ENCODE data around the gene USP4. TPM values are rescaled to one million over a fixed set of nuclear protein-coding genes. Genes with fewer than 3 reads are reported as not detected.
"Not testable (repeated sequence)": the region's sequence is repeated elsewhere in the genome, so short reads cannot be mapped to it uniquely, and the experiment has no call there.

The USP4 gene
- total RNA-seq, 2 donors from 2014 or later, result 101 to 110 TPM

DNA sequence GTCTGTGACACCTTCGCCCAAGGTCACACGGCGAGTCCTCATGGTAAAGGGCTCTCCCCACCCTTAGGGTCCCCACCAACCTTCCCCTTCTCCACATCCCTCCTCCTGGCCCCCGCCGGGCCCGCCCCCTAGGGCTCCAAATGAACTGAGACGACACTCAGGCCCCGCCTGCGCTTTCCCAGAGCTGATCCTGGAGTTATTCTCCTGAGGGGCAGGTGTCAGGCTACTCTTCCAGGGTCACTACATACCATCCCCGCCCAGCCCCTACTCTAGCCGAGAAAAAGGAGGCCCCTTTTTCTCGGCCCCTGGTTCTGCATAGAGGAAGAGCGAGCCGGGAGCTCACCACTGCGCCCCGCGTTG, 292 bp downstream of the USP4 start:
- Mint-ChIP-seq H3K4me3 (peak overlapping the region; percentile 97), H3K36me3 (ENCODE audit: low read depth) (no peaks in the 10 kb centered on the region), H3K27me3 (no peaks in the 10 kb centered on the region), H3K4me1 (peaks cover 36% of the 10 kb centered on the region), H3K27ac (peak overlapping the region; percentile 98)
- DNase-seq (peak in 2 of 3 donors; percentile 13 to 19), ATAC-seq (peak; percentile 1)
- no peaks in the 10 kb centered on the region for H3K9me3 ChIP-seq (ENCODE audit: control insufficient read depth, low read length, poor library complexity, severe bottlenecking)

DNA sequence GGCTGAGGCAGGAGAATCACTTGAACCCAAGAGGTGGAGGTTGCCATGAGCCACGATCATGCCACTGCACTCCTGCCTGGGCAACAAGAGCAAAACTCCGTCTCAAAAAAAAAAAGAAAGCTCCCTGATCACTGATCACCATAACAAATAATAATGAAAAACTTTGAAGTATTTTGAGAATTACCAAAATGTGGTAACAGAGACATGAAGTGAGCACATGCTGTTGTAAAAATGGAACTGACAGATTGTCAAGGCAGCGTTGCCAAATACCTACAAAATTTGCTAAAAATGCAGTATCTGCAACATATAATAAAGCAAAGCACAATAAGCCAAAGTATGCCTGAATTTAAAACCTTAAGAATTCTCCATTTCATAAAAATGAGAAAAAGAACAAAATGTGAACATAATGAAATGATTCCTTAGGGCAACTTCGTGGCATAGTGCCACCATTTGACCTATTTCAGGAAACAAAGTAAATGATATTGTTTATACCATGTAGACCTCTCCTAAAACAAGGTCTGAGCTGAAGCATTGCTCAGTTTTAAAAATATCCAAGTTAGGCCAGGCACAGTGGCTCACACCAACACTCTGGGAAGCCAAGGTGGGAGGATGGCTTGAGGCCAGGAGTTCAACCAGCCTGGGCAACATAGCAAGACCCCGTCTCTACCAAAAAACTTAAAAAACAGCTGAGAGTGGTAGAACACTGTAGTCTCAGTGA, 5.8 kb downstream of the USP4 start:
- no peaks in the 10 kb centered on the region for H3K27me3 Mint-ChIP-seq
- H3K27ac Mint-ChIP-seq, result peak overlapping the region; percentile 83
- H3K36me3 Mint-ChIP-seq (ENCODE audit: low read depth), result no peaks in the 10 kb centered on the region
- no peaks in the 10 kb centered on the region for H3K9me3 ChIP-seq (ENCODE audit: control insufficient read depth, low read length, poor library complexity, severe bottlenecking)
- peaks cover 20% of the 10 kb centered on the region for H3K4me1 Mint-ChIP-seq
- no peak overlapping the region for H3K4me3 Mint-ChIP-seq
- ATAC-seq (no peak), DNase-seq (no peak)

DNA sequence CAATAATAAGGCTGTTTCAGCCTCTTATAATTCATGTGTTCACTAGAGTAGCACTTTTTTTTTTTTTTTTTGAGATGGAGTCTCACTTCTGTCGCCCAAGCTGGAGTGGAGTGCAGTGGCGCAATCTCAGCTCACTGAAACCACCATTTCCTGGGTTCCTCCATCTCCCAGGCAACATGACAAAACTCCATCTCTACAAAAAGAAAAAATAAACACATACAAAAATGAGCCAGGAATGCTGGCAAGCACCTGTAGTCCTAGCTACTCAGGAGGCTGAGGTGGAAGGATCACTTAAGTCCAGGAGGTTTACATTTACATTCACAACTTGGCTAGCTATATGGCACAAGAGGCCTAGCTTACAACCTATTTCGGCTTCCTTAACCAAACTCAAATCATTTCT, 6.8 kb downstream of the USP4 start:
- ATAC-seq (peak; percentile 86), DNase-seq (no peak)
- no peaks in the 10 kb centered on the region for H3K9me3 ChIP-seq (ENCODE audit: control insufficient read depth, low read length, poor library complexity, severe bottlenecking)
- Mint-ChIP-seq H3K27ac (peak overlapping the region; percentile 83), H3K4me3 (no peak overlapping the region), H3K27me3 (no peaks in the 10 kb centered on the region), H3K36me3 (ENCODE audit: low read depth) (no peaks in the 10 kb centered on the region), H3K4me1 (peaks cover 16% of the 10 kb centered on the region)

DNA sequence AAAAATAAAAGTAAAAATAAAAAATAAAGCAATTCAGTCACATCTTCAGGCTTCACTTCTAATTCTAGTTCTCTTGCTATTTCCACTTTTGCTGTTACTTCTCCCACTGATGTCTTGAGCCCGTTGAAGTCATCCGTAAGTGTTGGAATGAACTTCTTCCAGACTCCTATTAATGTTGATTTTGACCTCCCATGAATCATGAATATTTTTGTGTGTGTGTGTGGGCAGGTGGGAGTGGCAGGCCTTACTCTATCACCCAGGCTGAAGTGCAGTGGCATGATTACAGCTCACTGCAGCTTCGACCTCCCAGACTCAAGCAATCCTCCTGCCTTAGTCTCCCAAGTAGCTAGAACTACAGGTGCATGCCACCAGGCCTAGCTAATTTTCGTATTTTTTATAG, 10.7 kb downstream of the USP4 start:
- no peak for ATAC-seq
- H3K9me3 ChIP-seq (ENCODE audit: control insufficient read depth, low read length, poor library complexity, severe bottlenecking), result no peaks in the 10 kb centered on the region
- Mint-ChIP-seq H3K4me3 (no peak overlapping the region), H3K4me1 (peaks cover 12% of the 10 kb centered on the region), H3K27ac (no peak overlapping the region), H3K27me3 (no peaks in the 10 kb centered on the region), H3K36me3 (ENCODE audit: low read depth) (peaks cover 2% of the 10 kb centered on the region)
- no peak for DNase-seq

DNA sequence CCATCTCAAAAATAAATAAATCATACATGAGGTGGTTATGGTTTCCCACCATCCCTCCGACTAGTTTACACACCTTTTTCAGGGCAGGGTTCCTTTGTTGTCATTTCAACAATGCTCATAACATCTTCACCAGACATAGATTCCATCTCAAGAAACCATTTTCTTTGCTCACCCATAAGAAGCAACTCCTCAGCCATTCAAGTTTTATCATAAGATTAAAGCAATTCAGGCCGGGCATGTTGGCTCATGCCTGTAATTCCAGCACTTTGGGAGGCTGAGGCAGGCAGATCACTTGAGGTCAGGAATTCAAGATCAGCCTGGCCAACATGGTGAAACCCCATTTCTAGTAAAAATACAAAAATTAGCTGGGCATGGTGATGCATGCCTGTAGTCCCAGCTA, 11.5 kb downstream of the USP4 start:
- H3K4me1 Mint-ChIP-seq, result peaks cover 11% of the 10 kb centered on the region
- not testable (repeated sequence) for ATAC-seq; DNase-seq; H3K27ac Mint-ChIP-seq; H3K4me3 Mint-ChIP-seq; H3K9me3 ChIP-seq (ENCODE audit: control insufficient read depth, low read length, poor library complexity, severe bottlenecking); H3K36me3 Mint-ChIP-seq (ENCODE audit: low read depth); H3K27me3 Mint-ChIP-seq

DNA sequence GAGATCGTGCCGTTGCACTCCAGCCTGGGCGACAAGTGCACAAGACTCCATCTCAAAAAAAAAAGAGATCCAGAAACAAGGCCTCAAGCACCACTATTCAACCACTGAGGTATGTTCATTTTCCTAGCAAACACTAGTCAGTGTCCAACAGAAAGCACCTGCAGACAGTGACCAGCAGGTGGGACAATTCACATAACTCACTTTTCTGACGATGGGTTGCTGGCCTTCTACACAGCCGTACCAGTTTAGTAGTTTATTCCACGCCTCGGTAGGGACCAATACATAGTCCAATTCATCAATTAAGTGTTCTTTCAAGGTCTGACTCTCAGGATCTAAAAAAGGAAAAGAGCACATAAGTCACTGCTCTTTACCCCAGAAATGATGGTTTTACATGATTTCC, 12.4 kb downstream of the USP4 start:
- ATAC-seq (no peak), DNase-seq (no peak)
- no peak overlapping the region for H3K27ac Mint-ChIP-seq
- peaks cover 4% of the 10 kb centered on the region for H3K36me3 Mint-ChIP-seq (ENCODE audit: low read depth)
- no peak overlapping the region for H3K4me3 Mint-ChIP-seq
- peaks cover 7% of the 10 kb centered on the region for H3K4me1 Mint-ChIP-seq
- no peaks in the 10 kb centered on the region for H3K27me3 Mint-ChIP-seq
- H3K9me3 ChIP-seq (ENCODE audit: control insufficient read depth, low read length, poor library complexity, severe bottlenecking), result no peaks in the 10 kb centered on the region

DNA sequence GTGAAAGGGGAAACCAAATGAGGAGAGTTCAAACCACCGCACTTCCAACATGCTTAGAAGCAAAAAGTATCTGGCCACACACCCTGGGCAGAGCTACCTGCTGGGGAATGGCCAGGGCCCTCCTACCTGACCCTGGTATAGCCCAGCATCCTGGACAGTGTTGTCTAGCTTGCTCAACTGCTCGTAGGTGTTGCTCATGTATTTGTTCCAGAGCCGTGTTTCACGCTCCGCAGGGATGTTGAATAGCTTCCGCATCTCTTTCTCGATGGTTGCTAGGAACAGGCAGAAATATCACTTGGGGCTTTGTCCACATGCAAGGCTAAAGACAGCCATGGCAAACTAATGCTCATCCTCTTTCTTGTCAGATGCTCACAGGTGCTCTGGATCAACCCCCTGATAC, 15.1 kb downstream of the USP4 start:
- Mint-ChIP-seq H3K27ac (no peak overlapping the region), H3K4me3 (no peak overlapping the region), H3K27me3 (no peaks in the 10 kb centered on the region), H3K4me1 (peaks cover 10% of the 10 kb centered on the region), H3K36me3 (ENCODE audit: low read depth) (peaks cover 8% of the 10 kb centered on the region)
- H3K9me3 ChIP-seq (ENCODE audit: control insufficient read depth, low read length, poor library complexity, severe bottlenecking), result no peaks in the 10 kb centered on the region
- ATAC-seq (no peak), DNase-seq (no peak)

DNA sequence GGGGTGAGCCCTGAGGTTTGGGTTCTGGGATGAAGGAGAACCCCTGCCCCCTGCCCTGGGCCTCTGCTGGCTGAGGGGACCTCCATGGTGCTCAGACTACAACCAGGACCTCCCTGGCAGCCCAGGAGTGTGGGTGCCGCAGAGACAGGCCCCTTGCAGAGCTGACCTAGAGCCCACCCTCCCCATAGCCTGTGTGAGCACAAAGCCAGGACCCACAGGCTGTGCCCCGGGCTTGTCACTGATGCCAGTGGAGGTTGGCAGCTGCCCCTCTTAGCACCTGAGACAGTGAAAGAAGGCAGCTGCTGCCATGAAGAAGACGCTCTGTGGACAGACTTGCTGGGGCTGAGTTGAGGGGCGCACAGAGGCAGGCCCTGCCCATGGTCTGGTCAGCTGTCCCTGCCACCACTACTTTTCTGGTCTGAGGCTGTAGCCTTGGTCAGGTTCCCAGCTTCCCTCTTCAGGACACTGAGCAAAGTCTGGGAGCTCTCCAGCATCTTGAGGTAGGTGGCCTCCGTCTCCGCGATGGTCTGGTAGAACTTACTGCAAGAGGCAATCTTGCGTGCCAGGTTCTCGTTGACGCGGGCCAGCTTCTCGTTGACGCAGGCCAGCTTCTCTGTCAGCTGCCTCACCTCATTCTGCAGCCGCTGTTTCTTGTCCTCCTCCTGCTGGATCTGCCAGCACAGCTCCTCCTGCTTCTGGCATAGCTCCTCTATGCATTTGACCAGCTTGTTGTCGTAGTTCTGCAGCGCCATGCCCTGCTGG, 23.0 kb downstream of the USP4 start:
- H3K36me3 Mint-ChIP-seq (ENCODE audit: low read depth), result peaks cover 4% of the 10 kb centered on the region

DNA sequence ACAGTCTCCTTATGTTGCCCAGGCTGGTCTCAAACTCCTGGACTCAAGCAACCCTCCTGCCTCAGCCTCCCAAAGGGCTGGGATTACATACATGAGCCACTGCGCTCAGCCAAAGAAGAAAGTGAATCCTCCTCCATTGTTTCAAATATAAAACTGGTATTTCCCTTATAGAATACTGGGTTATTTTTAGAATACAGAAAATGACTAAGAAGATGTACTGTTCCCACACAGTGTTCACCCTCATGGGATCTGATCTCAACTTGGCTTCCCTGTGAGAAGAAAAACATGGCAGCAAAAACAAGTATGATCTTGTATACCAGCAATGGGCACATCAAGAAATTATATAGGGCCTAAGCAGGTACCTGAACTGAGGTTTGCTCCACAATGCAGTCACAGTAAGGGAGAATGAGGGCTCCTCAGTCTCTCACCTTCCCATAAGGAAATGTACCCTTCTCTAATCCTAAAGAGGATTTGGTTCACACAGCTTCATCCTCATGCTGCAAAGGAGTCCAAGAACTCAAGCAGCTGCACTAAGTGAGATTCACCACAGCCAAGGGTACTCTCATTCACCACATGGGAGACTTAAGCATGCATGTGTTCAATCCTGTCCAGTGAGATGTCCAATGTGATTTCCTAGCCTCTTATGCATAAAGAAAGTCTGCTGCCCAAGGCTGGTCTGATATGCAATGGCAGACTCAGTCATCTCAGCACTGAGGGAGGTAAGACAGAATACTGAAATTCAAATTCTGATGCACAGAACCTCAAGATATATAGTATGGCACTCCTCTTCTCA, 25.8 kb downstream of the USP4 start:
- ATAC-seq, result no peak
- Mint-ChIP-seq H3K27me3 (no peaks in the 10 kb centered on the region), H3K4me3 (no peak overlapping the region), H3K27ac (peak overlapping the region; percentile 74), H3K4me1 (no peaks in the 10 kb centered on the region), H3K36me3 (ENCODE audit: low read depth) (peaks cover 3% of the 10 kb centered on the region)
- H3K9me3 ChIP-seq (ENCODE audit: control insufficient read depth, low read length, poor library complexity, severe bottlenecking), result no peaks in the 10 kb centered on the region
- DNase-seq, result no peak

More for the DNA sequence above, 23.0 kb downstream of the USP4 start:
- no peak overlapping the region for H3K4me3 Mint-ChIP-seq
- H3K4me1 Mint-ChIP-seq, result no peaks in the 10 kb centered on the region
- no peaks in the 10 kb centered on the region for H3K9me3 ChIP-seq (ENCODE audit: control insufficient read depth, low read length, poor library complexity, severe bottlenecking)
- ATAC-seq (no peak), DNase-seq (no peak)
- H3K27me3 Mint-ChIP-seq, result no peaks in the 10 kb centered on the region
- H3K27ac Mint-ChIP-seq, result no peak overlapping the region

DNA sequence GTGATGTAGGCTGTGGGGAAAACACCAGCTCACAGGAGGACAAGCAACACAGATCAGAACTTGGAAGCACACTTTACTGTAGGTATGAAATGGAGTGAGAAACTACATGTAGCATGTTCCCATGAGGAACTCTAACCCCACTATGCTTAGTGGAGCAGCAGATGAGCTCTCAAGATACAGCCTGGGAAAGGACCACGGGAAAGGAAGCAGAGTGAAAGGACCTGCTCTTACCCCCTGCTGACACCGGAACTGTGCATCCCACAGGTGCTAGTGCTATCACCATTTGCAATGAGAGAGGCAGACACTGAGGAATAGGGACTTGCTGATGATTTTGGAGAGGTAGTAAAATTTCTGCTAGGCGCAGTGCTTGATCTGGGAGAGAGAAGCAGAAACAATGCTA, 28.6 kb downstream of the USP4 start:
- Mint-ChIP-seq H3K27me3 (no peaks in the 10 kb centered on the region), H3K4me1 (peaks cover 2% of the 10 kb centered on the region), H3K27ac (peak overlapping the region; percentile 65), H3K4me3 (no peak overlapping the region), H3K36me3 (ENCODE audit: low read depth) (peaks cover 6% of the 10 kb centered on the region)
- DNase-seq (no peak), ATAC-seq (no peak)
- no peaks in the 10 kb centered on the region for H3K9me3 ChIP-seq (ENCODE audit: control insufficient read depth, low read length, poor library complexity, severe bottlenecking)

DNA sequence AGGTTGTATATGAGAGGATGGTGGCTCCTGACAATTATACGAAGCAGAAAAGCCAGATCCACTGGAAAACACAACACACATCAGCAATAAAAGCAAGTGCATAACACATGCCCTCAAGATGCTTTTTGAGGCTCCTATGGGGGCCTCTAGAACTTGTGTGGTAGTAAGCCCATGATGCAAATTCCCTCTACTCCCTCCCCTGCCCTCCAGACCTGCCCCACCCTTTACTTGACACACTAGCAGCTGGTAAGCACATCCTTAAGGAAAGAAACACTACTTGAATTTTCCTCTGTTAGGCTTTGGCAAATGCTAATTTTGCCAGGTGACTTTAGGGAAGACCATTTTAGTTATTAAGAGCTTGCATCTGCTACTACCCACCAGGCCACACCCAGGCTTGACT, 29.2 kb downstream of the USP4 start:
- no peak for DNase-seq
- no peaks in the 10 kb centered on the region for H3K27me3 Mint-ChIP-seq
- peak overlapping the region; percentile 65 for H3K27ac Mint-ChIP-seq
- H3K4me3 Mint-ChIP-seq, result no peak overlapping the region
- H3K4me1 Mint-ChIP-seq, result peaks cover 2% of the 10 kb centered on the region
- no peaks in the 10 kb centered on the region for H3K9me3 ChIP-seq (ENCODE audit: control insufficient read depth, low read length, poor library complexity, severe bottlenecking)
- H3K36me3 Mint-ChIP-seq (ENCODE audit: low read depth), result peaks cover 6% of the 10 kb centered on the region
- ATAC-seq, result no peak

DNA sequence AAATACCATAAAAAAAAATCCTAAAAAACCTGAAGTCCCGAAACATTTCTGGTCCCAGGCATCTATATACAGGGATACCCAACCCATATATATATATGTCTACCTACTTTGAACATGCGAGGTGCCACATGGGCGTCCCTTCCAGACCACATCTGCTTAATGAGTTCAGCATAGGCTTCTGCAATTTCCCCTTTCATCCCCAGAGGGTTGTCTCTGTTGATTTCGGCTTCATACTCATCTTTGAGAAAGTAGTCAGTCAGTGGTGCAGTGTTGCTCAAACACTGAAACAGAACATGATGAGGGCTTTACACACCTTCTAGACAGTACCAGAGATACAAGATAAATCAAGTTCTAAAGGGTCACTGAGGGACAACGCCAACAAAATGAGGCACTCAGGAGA, 34.2 kb downstream of the USP4 start:
- no peaks in the 10 kb centered on the region for H3K27me3 Mint-ChIP-seq
- DNase-seq (no peak), ATAC-seq (no peak)
- H3K9me3 ChIP-seq (ENCODE audit: control insufficient read depth, low read length, poor library complexity, severe bottlenecking), result no peaks in the 10 kb centered on the region
- H3K4me3 Mint-ChIP-seq, result no peak overlapping the region
- H3K36me3 Mint-ChIP-seq (ENCODE audit: low read depth), result peaks cover 5% of the 10 kb centered on the region
- peaks cover 7% of the 10 kb centered on the region for H3K4me1 Mint-ChIP-seq
- H3K27ac Mint-ChIP-seq, result no peak overlapping the region

DNA sequence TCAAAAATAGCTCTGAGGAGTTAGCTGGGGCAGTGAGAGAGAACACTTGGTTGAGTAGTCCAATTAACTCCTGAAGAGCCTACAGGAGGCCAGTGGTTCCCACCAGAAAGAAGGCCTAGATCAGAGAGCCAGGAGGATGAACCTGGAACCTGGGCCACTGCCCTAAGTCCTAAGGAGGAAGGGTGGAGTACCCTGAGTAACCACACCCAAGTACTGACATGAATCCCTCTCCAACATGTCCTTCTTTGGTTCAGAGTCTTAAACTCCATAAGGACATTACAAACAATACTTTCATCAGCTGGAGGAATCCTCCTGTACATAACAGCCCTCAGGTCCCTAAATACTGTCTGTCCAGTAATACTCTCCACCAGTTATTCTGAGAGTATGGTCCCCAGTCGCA, 37.2 kb downstream of the USP4 start:
- no peaks in the 10 kb centered on the region for H3K27me3 Mint-ChIP-seq
- H3K36me3 Mint-ChIP-seq (ENCODE audit: low read depth), result peaks cover 3% of the 10 kb centered on the region
- no peak for ATAC-seq

More for the DNA sequence above, 37.2 kb downstream of the USP4 start:
- no peaks in the 10 kb centered on the region for H3K9me3 ChIP-seq (ENCODE audit: control insufficient read depth, low read length, poor library complexity, severe bottlenecking)
- no peak for DNase-seq
- no peak overlapping the region for H3K4me3 Mint-ChIP-seq
- H3K27ac Mint-ChIP-seq, result peak overlapping the region; percentile 53
- H3K4me1 Mint-ChIP-seq, result peaks cover 5% of the 10 kb centered on the region

Data from T-helper 17 cell (primary cell).